Testis (tissue), 2 donors: ENCODE data around the gene CACNB4.

Experiments used
- POLR2A ChIP-seq: fragments of 450-650 bp; IDR thresholded peaks from one replicate; pipeline ENCODE4 v1.6.1; 2017; ENCODE audit warnings: antibody characterized with exemption, mild to moderate bottlenecking, moderate library complexity
- TF ChIP-seq, protein P1 (sequence below), 3 experiments: fragments of 450-650 bp in 2 of 3; fragments of 200-600 bp in 1 of 3; sonication (generic) in 1 of 3; IDR thresholded peaks; one replicate each; pipeline ENCODE4 v1.5.1; 2016 to 2019; ENCODE audit warnings: antibody characterized with exemption in 3 of 3, mild to moderate bottlenecking in 2 of 3, moderate library complexity in 1 of 3

DNA sequence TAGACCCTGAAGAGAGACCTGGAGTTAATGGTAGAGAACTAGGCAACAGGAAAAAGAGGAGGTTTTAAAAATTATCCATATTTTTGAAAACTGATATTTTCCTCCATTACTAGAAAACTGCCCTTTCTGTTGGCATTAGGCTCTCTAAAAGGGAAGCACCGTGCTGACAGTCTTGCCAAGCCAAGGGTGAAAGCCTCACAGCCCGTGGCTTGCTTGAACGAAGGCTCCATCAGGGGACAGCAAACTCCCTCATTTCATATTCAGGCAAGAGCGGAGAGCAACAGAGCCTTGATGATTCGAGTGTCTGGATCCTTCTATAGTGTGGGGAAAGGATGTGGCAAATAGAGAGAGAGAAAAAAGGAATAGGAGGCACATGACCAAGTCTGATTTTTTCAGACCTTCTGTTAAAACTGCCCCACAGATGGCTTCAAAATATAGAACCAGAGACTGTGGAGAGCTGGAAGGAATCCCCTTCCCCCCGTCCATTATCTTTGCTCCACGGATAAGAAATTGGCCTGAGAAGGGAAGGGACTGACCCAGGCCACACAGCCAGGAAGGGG lies 67.0 kb downstream of the CACNB4 start:
- TF ChIP-seq, protein P1, sequence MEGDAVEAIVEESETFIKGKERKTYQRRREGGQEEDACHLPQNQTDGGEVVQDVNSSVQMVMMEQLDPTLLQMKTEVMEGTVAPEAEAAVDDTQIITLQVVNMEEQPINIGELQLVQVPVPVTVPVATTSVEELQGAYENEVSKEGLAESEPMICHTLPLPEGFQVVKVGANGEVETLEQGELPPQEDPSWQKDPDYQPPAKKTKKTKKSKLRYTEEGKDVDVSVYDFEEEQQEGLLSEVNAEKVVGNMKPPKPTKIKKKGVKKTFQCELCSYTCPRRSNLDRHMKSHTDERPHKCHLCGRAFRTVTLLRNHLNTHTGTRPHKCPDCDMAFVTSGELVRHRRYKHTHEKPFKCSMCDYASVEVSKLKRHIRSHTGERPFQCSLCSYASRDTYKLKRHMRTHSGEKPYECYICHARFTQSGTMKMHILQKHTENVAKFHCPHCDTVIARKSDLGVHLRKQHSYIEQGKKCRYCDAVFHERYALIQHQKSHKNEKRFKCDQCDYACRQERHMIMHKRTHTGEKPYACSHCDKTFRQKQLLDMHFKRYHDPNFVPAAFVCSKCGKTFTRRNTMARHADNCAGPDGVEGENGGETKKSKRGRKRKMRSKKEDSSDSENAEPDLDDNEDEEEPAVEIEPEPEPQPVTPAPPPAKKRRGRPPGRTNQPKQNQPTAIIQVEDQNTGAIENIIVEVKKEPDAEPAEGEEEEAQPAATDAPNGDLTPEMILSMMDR (IDR thresholded peaks at IDR 0.05), result no peak
- TF ChIP-seq POLR2A, result no peak
